ENCODE results near the gene MRPL1. TPM values are rescaled to one million over a fixed set of nuclear protein-coding genes. Genes with fewer than 3 reads are reported as not detected.
"Not testable (repeated sequence)": the region's sequence is repeated elsewhere in the genome, so short reads cannot be mapped to it uniquely, and the experiment has no call there.

MRPL1 gene
- total RNA-seq, 2 experiments from 2014 or later: 19.7 to 25.4 TPM

- H3K36me3 Mint-ChIP-seq (ENCODE audit: low read depth); H3K9me3 Mint-ChIP-seq; DNase-seq; H3K4me3 Mint-ChIP-seq; POLR2A ChIA-PET; CTCF ChIA-PET; H3K4me1 Mint-ChIP-seq; H3K27ac Mint-ChIP-seq: not testable (repeated sequence)
- H3K27me3 Mint-ChIP-seq: peaks cover 10% of the 10 kb centered on the region
Observed at GRCh38 chr4:77973657-77974056, 111.0 kb downstream of the MRPL1 start.

- H3K4me1 Mint-ChIP-seq; H3K27ac Mint-ChIP-seq; POLR2A ChIA-PET; H3K4me3 Mint-ChIP-seq; DNase-seq; H3K36me3 Mint-ChIP-seq (ENCODE audit: low read depth); CTCF ChIA-PET; H3K9me3 Mint-ChIP-seq: not testable (repeated sequence)
- H3K27me3 Mint-ChIP-seq: peaks cover 18% of the 10 kb centered on the region
Observed at GRCh38 chr4:77982900-77983540, 120.4 kb downstream of the MRPL1 start.

GRCh38 chr4:77983612-77984311 lies 121.1 kb downstream of the MRPL1 start:
- H3K9me3 Mint-ChIP-seq; POLR2A ChIA-PET; H3K36me3 Mint-ChIP-seq (ENCODE audit: low read depth); CTCF ChIA-PET; H3K4me3 Mint-ChIP-seq; H3K27ac Mint-ChIP-seq; H3K4me1 Mint-ChIP-seq; DNase-seq: not testable (repeated sequence)
- H3K27me3 Mint-ChIP-seq: peaks cover 20% of the 10 kb centered on the region

- no peak overlapping the region for H3K4me3 Mint-ChIP-seq
- H3K36me3 Mint-ChIP-seq (ENCODE audit: low read depth): no peaks in the 10 kb centered on the region
- DNase-seq: no peak
- no peaks in the 10 kb centered on the region for H3K4me1 Mint-ChIP-seq
- peaks cover 18% of the 10 kb centered on the region for H3K27me3 Mint-ChIP-seq
- no peak overlapping the region for H3K27ac Mint-ChIP-seq
- POLR2A ChIA-PET: no interaction called here
- H3K9me3 Mint-ChIP-seq: no peaks in the 10 kb centered on the region
- CTCF ChIA-PET: no interaction called here
Observed at GRCh38 chr4:77989968-77990367, 127.3 kb downstream of the MRPL1 start.

- CTCF ChIA-PET: no interaction called here
- no peak for DNase-seq
- POLR2A ChIA-PET: no interaction called here
- peaks cover 18% of the 10 kb centered on the region for H3K27me3 Mint-ChIP-seq
- no peak overlapping the region for H3K27ac Mint-ChIP-seq
- no peak overlapping the region for H3K4me3 Mint-ChIP-seq
- H3K4me1 Mint-ChIP-seq: no peaks in the 10 kb centered on the region
- H3K36me3 Mint-ChIP-seq (ENCODE audit: low read depth): no peaks in the 10 kb centered on the region
- no peaks in the 10 kb centered on the region for H3K9me3 Mint-ChIP-seq
Observed at GRCh38 chr4:77990456-77990855, 127.8 kb downstream of the MRPL1 start.

GRCh38 chr4:77990904-77991358 lies 128.3 kb downstream of the MRPL1 start:
- Mint-ChIP-seq H3K36me3 (ENCODE audit: low read depth) (no peaks in the 10 kb centered on the region), H3K27ac (no peak overlapping the region), H3K4me1 (no peaks in the 10 kb centered on the region), H3K9me3 (no peaks in the 10 kb centered on the region), H3K27me3 (peaks cover 18% of the 10 kb centered on the region), H3K4me3 (no peak overlapping the region)
- POLR2A ChIA-PET: no interaction called here
- no peak for DNase-seq
- CTCF ChIA-PET: no interaction called here

GRCh38 chr4:77992581-77992980 lies 130.0 kb downstream of the MRPL1 start:
- Mint-ChIP-seq H3K27ac (no peak overlapping the region), H3K27me3 (peaks cover 18% of the 10 kb centered on the region), H3K9me3 (no peaks in the 10 kb centered on the region), H3K36me3 (ENCODE audit: low read depth) (no peaks in the 10 kb centered on the region), H3K4me3 (no peak overlapping the region), H3K4me1 (no peaks in the 10 kb centered on the region)
- ChIA-PET CTCF (no interaction called here), POLR2A (no interaction called here)
- DNase-seq: no peak

GRCh38 chr4:77994194-77994721 lies 131.6 kb downstream of the MRPL1 start:
- Mint-ChIP-seq H3K27ac (no peak overlapping the region), H3K4me3 (no peak overlapping the region)
- DNase-seq: no peak

GRCh38 chr4:77996076-77996475 lies 133.4 kb downstream of the MRPL1 start:
- Mint-ChIP-seq H3K4me1 (no peaks in the 10 kb centered on the region), H3K27me3 (peaks cover 8% of the 10 kb centered on the region), H3K36me3 (ENCODE audit: low read depth) (no peaks in the 10 kb centered on the region), H3K27ac (no peak overlapping the region), H3K9me3 (no peaks in the 10 kb centered on the region), H3K4me3 (no peak overlapping the region)
- POLR2A ChIA-PET: no interaction called here
- no peak for DNase-seq
- CTCF ChIA-PET: no interaction called here

More at GRCh38 chr4:77994194-77994721, 131.6 kb downstream of the MRPL1 start:
- H3K4me1 Mint-ChIP-seq: no peaks in the 10 kb centered on the region
- POLR2A ChIA-PET: no interaction called here
- CTCF ChIA-PET: interaction anchor here (0.6 to 1.6 kb wide), 2 partner anchors 34 to 398 kb away, joined by 3 to 4 read pairs; no protein-coding TSS in a partner anchor
- no peaks in the 10 kb centered on the region for H3K36me3 Mint-ChIP-seq (ENCODE audit: low read depth)
- no peaks in the 10 kb centered on the region for H3K9me3 Mint-ChIP-seq
- H3K27me3 Mint-ChIP-seq: peaks cover 13% of the 10 kb centered on the region

GRCh38 chr4:78001531-78001930 lies 138.9 kb downstream of the MRPL1 start:
- POLR2A ChIA-PET: no interaction called here
- no peak for DNase-seq
- Mint-ChIP-seq H3K27ac (no peak overlapping the region), H3K4me1 (no peaks in the 10 kb centered on the region), H3K9me3 (no peaks in the 10 kb centered on the region), H3K36me3 (ENCODE audit: low read depth) (no peaks in the 10 kb centered on the region), H3K4me3 (no peak overlapping the region), H3K27me3 (peaks cover 9% of the 10 kb centered on the region)
- CTCF ChIA-PET: no interaction called here

- H3K27ac Mint-ChIP-seq: no peak overlapping the region
- H3K4me3 Mint-ChIP-seq: no peak overlapping the region
- no peak for DNase-seq
- H3K27me3 Mint-ChIP-seq: peaks cover 9% of the 10 kb centered on the region
- ChIA-PET CTCF (no interaction called here), POLR2A (no interaction called here)
- no peaks in the 10 kb centered on the region for H3K9me3 Mint-ChIP-seq
- no peaks in the 10 kb centered on the region for H3K4me1 Mint-ChIP-seq
- no peaks in the 10 kb centered on the region for H3K36me3 Mint-ChIP-seq (ENCODE audit: low read depth)
Observed at GRCh38 chr4:78002260-78002659, 139.6 kb downstream of the MRPL1 start.
